ACC112 (cell line): ENCODE data around the gene NOSTRIN.
"Not testable (repeated sequence)": the region's sequence is repeated elsewhere in the genome, so short reads cannot be mapped to it uniquely, and the experiment has no call there.

ENCODE experiments used
- H2AFZ ChIP-seq: fragments of 200-600 bp; sonication (generic); one replicate; pipeline ENCODE4 v1.6.0; 2017; ENCODE audit warnings: antibody characterized with exemption, low read length; ENCODE audit not compliant: unreplicated experiment
- H3K27ac ChIP-seq: fragments of 200-600 bp; sonication (generic); 2 replicates; pipeline ENCODE4 v1.5.1; 2014; ENCODE audit warnings: low read depth, mild to moderate bottlenecking, antibody characterized with exemption, low read length, moderate library complexity
- H3K27me3 ChIP-seq: fragments of 200-600 bp; sonication (generic); 2 replicates; pipeline ENCODE4 v1.6.1; 2014; ENCODE audit warnings: mild to moderate bottlenecking, antibody characterized with exemption, low read length, moderate library complexity, mixed read lengths; ENCODE audit not compliant: insufficient read depth
- H3K36me3 ChIP-seq: fragments of 200-600 bp; sonication (generic); 2 replicates; pipeline ENCODE4 v1.6.1; 2016; ENCODE audit warnings: mild to moderate bottlenecking, antibody characterized with exemption, low read length, moderate library complexity, mixed read lengths; ENCODE audit not compliant: insufficient read depth
- H3K4me1 ChIP-seq: fragments of 200-600 bp; sonication (generic); one replicate; pipeline ENCODE4 v1.6.1; 2016; ENCODE audit warnings: low read length, mixed read lengths; ENCODE audit not compliant: insufficient read depth, unreplicated experiment, control insufficient read depth
- H3K4me3 ChIP-seq: fragments of 200-600 bp; sonication (generic); 2 replicates; pipeline ENCODE4 v1.5.1; 2014; ENCODE audit warnings: mild to moderate bottlenecking, low read depth, low read length
- H3K79me2 ChIP-seq: fragments of 200-600 bp; sonication (generic); one replicate; pipeline ENCODE4 v1.6.0; 2016; ENCODE audit warnings: low read length; ENCODE audit not compliant: control insufficient read depth, unreplicated experiment, insufficient read depth

Gene NOSTRIN

DNA sequence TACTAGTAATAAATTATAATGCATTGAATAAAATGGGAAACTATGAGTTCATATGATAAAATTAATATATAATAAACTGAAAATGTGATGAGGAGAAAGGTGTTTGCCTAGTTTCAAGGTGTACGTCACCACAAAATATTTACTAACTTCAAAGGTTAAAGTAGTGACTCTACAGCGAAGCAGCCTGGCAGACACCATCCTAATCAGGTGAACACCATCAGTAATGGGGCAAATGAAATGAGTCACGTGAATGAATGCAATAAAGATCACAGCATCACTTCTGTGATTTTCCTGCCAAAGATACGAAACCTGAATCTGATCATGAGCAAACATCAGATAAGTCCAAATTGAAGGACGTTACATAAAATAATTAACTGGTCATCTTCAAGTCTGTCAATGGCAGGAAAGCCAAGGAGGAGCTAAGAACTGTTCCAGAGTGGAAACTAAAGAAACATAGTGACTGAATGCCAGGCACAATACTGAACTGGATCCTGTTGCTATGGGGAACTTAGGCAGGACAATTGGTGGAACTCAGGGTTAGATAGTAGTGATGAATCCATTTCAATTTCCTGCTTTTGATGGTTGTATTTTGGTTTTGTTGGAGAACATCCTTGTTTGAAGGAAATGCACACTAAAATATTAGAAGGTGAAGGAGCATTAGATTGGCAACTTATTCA, 12.1 kb upstream of the NOSTRIN start:
- Histone ChIP-seq H3K27ac (no peak overlapping the region), H3K79me2 (no peaks in the 10 kb centered on the region), H3K36me3 (no peaks in the 10 kb centered on the region), H3K4me3 (no peak overlapping the region), H3K4me1 (no peaks in the 10 kb centered on the region), H2AFZ (no peak overlapping the region), H3K27me3 (peaks cover 8% of the 10 kb centered on the region)

DNA sequence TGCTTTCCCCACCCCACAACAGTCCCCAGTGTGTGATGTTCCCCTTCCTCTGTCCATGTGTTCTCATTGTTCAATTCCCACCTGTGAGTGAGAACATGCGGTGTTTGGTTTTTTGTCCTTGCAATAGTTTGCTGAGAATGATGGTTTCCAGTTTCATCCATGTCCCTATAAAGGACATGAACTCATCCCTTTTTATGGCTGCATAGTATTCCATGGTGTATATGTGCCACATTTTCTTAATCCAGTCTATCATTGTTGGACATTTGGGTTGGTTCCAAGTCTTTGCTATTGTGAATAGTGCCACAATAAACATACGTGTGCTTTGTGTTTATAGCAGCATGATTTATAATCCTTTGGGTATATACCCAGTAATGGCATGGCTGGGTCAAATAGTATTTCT, 11.3 kb upstream of the NOSTRIN start:
- H3K27ac ChIP-seq, H3K36me3 ChIP-seq, H3K27me3 ChIP-seq, H3K4me1 ChIP-seq, H2AFZ ChIP-seq, H3K4me3 ChIP-seq, H3K79me2 ChIP-seq: not testable (repeated sequence)

DNA sequence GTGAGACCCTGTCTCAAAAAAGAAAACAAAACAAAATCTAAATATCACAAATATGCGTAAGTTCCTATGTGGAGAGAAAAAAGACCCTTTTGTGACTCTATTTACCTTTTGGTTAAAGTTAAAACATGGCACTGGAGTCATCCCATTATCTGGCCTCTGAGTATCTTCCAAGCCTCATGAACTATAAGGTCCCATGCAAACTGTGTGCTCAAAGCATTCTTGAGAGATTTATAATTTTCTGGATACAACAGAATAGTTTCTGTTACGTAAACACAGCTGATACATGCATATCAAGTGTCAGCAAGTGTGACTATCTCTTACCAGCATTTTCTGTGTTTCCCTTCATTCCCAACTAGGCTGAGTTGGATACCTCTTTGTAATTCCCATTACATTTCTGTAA, 8.8 kb upstream of the NOSTRIN start:
- Histone ChIP-seq H3K79me2 (no peaks in the 10 kb centered on the region), H3K4me1 (no peaks in the 10 kb centered on the region), H2AFZ (no peak overlapping the region), H3K27me3 (no peaks in the 10 kb centered on the region), H3K4me3 (no peak overlapping the region), H3K36me3 (no peaks in the 10 kb centered on the region), H3K27ac (no peak overlapping the region)

DNA sequence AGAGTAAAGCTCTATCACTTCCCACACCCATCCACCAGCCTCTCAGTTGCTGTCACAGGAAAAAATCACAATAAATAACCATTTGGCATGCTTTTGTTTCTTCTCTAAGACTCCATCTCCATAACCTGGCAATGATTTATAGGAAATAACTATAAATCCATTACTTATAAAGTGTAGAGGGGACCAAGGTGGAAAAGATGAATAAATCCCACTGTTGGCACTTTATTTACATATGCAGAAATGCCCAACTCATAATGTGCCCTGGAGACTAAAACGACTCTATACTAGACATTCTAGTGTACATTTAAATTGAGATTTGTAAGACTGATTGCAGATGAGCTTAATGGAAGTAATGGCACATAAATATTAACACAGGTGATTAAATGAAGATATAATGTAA, 7.5 kb upstream of the NOSTRIN start:
- Histone ChIP-seq H3K36me3 (no peaks in the 10 kb centered on the region), H3K79me2 (no peaks in the 10 kb centered on the region), H3K27me3 (peaks cover 7% of the 10 kb centered on the region; the same call in 1 of the 2 replicates), H2AFZ (no peak overlapping the region), H3K4me1 (no peaks in the 10 kb centered on the region), H3K4me3 (no peak overlapping the region), H3K27ac (no peak overlapping the region)

DNA sequence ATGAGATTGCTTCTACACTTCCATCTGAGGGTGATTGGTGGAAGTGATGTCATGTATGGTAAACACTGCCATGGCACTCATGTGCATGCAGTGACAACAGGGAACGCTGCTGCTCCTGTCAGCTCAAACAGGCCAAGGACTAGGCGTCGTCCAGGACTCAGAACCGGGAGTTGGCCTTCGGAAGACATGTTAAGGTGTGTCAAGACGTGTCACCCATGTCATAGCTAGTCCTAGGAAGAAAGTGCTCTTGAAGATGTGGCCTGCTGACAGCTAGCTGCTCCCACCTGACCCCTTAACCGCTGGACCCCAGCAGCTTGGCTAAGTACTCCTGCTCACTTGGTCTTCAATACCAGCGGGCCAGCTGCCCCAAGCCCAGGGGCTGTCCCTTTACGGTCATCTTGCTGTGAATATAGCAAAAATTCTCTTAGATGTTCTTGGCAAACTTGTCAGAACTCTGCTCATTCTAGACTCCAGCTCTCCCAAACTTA, 6.3 kb upstream of the NOSTRIN start:
- Histone ChIP-seq H2AFZ (no peak overlapping the region), H3K36me3 (no peaks in the 10 kb centered on the region), H3K79me2 (no peaks in the 10 kb centered on the region), H3K4me1 (no peaks in the 10 kb centered on the region), H3K27ac (no peak overlapping the region), H3K27me3 (peaks cover 7% of the 10 kb centered on the region; the same call in 1 of the 2 replicates), H3K4me3 (no peak overlapping the region)

DNA sequence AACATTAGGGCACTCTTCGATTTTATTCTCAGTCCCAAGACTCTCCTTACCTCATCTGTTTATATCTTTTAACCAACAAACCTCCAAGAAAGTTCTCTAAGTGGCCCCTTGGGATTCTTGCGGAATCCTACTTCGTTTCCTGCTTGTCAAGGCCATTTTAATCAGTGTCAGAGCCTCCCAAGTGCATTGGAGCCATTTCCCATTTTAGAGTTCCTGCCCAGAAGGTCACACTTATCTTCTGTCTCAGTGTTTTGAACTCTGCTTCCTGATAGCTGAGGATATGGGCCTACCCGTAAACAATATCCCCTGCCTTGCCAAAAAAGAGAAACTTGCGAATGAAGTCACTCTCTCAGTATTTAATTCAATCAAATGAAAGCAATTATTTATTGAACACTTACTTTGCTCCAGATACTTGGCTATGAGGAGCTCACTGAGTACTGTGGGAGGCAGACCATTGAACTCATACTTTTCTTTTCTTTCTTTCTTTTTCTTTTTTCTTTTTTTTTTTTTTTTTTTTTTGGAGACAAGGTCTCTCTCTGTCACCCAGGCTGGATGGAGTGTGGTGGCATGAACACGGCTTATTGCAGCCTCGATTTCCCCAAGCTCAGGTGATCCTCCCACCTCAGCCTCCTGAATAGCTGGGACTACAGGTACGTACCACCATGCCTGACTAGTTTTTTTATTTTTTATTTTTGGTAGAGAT, 5.7 kb upstream of the NOSTRIN start:
- H3K79me2 ChIP-seq: no peaks in the 10 kb centered on the region
- H3K36me3 ChIP-seq: no peaks in the 10 kb centered on the region
- H3K27ac ChIP-seq: no peak overlapping the region

DNA sequence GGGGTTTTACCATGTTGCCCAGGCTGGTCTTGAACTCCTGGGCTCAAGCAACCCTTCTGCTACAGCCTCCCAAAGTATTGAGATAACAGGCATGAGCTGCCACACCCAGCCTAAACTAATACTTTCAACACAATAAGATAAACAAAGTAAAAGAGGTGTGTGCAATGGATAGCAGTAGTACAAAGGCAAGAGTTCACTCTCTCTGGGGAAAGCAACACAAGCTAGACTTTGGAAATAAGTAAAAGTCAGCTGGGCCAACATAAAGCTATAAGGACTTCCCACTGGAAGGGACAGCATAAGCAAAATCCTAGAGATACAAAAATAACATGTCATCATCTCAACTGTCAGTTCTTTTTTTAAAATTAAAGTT, 5.2 kb upstream of the NOSTRIN start:
- no peak overlapping the region for H3K27ac ChIP-seq

More for the DNA sequence above, 5.7 kb upstream of the NOSTRIN start:
- Histone ChIP-seq H3K4me3 (no peak overlapping the region), H3K27me3 (peaks cover 7% of the 10 kb centered on the region; the same call in 1 of the 2 replicates), H2AFZ (no peak overlapping the region), H3K4me1 (no peaks in the 10 kb centered on the region)

DNA sequence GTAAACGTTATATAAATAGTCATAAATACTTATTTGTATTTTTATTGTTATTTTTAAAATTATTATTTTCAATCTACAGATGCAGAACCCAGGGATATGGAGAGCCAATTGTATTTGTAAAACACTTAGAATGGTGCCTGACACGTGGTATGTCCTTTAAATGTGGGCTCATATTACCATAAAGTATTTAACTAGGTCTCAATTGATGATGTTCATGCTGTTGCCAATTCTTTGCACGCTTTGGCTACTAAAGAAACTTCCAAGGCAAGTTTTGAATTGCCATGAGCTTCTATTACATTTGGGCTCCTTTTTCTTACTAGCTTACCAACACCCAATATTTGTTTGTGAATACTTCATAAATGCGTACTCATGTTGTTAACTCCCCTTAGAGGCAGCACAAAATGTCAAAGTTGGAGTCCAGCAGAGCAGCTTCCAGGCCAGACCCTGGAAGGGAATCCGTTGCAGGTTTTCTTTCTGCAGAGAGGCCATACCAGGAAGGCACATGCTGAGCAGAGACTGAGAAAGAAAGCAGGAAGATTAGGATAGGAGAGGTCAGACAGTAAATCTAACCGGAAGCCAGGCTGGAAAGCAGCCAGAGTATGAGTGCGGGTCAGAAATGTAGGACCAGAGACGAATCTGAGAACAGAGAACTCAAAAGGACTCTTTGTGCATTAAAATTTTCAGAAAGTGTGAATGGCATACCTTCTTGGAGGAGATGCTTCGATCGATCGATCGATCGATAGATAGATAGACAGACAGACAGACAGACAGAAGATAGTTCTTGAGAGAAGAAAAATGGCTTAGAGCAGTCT, 4.2 kb upstream of the NOSTRIN start:
- no peak overlapping the region for H3K4me3 ChIP-seq
- H3K27me3 ChIP-seq: peaks cover 7% of the 10 kb centered on the region; the same call in 1 of the 2 replicates
- no peaks in the 10 kb centered on the region for H3K79me2 ChIP-seq
- no peaks in the 10 kb centered on the region for H3K36me3 ChIP-seq
- H3K4me1 ChIP-seq: no peaks in the 10 kb centered on the region
- H3K27ac ChIP-seq: no peak overlapping the region
- no peak overlapping the region for H2AFZ ChIP-seq

More for the DNA sequence above, 5.2 kb upstream of the NOSTRIN start:
- Histone ChIP-seq H3K36me3 (no peaks in the 10 kb centered on the region), H3K79me2 (no peaks in the 10 kb centered on the region), H3K4me1 (no peaks in the 10 kb centered on the region), H3K27me3 (peaks cover 7% of the 10 kb centered on the region; the same call in 1 of the 2 replicates), H3K4me3 (no peak overlapping the region), H2AFZ (no peak overlapping the region)

DNA sequence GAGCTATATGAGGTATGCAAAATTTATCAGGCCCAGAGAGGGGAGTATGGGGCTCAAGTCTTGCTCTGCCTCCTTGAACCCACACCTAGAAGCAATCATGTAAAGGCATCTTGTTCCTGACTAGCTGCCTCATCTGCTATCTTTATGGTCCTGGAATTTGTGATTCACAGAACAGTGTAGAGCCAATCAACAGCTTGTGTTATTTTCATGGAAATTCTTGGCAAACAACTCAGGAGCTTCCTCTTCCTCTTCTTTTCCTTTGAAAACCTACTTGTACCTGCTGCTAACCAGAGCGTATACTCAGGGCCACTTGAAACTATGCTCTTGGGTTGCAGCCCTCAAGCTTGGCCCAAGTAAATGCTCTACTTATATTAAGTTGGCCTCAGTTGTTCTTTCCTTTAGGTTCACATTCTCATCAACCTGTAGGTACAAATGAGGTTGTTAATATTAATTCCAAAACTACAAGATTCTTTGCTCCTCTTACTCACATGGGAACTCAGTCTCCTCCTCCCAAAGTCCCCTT, 3.5 kb upstream of the NOSTRIN start:
- Histone ChIP-seq H3K79me2 (no peaks in the 10 kb centered on the region), H3K27ac (no peak overlapping the region), H3K4me3 (no peak overlapping the region), H3K27me3 (peaks cover 7% of the 10 kb centered on the region; the same call in 1 of the 2 replicates), H3K36me3 (no peaks in the 10 kb centered on the region), H2AFZ (no peak overlapping the region), H3K4me1 (no peaks in the 10 kb centered on the region)

DNA sequence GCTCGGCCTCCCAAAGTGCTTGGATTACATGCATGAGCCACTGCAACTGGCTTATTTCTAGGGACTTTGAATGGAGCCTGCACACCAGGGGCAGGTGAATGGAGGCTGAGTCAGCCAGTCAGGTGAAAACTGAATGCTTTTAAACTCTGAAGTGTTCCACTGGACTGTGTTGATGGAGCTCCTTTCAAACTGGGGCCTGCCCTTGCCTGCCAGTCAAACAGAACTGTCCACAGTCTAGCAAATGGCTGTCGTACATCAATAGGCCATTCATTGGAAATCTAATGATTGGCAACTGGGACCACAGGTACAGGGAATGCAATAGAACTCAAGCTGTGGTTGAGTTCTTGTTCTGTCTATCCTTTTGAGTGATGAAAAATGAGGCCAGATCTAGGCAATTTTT, 966 bp upstream of the NOSTRIN start:
- Histone ChIP-seq H3K79me2 (no peaks in the 10 kb centered on the region), H2AFZ (no peak overlapping the region)

More for the DNA sequence above, 966 bp upstream of the NOSTRIN start:
- Histone ChIP-seq H3K27ac (no peak overlapping the region), H3K4me3 (no peak overlapping the region), H3K36me3 (no peaks in the 10 kb centered on the region), H3K4me1 (no peaks in the 10 kb centered on the region), H3K27me3 (peaks cover 7% of the 10 kb centered on the region; the same call in 1 of the 2 replicates)
